Psoas muscle (tissue), 8 donors: ENCODE data around the gene ELOVL7. TPM values are rescaled to one million over a fixed set of nuclear protein-coding genes. Genes with fewer than 3 reads are reported as not detected.
"Not testable (repeated sequence)": the region's sequence is repeated elsewhere in the genome, so short reads cannot be mapped to it uniquely, and the experiment has no call there.

Source experiments
- ATAC-seq, 4 donors: fragments of 200-7000 bp; cut with Tn5 transposase; one replicate each; pipeline ENCODE4 v1.9.1; 2020; ENCODE audit warnings: moderate library complexity in 3 of 4, mild to moderate bottlenecking in 2 of 4
- DNase-seq, 2 donors: peaks; one replicate each; pipeline ENCODE4 v3.0.0-alpha.2; 2020
- H3K27ac ChIP-seq: fragments of 200-600 bp; one replicate; pipeline ENCODE4 v1.8.0; 2022
- H3K27me3 ChIP-seq, 3 donors: fragments of 200-600 bp in 1 of 3; one replicate each; pipeline versions ENCODE4 v1.6.1 to v1.8.0; 2013 to 2022; ENCODE audit warnings: low read length in 2 of 3, mild to moderate bottlenecking in 2 of 3, moderate library complexity in 1 of 3; ENCODE audit not compliant: insufficient read depth in 3 of 3
- H3K36me3 ChIP-seq, 2 donors: fragments of 200-600 bp in 1 of 2; one replicate each; pipeline versions ENCODE4 v1.6.1 to v1.8.0; 2013 to 2022; ENCODE audit warnings: low read depth in 1 of 2, mild to moderate bottlenecking in 1 of 2, moderate library complexity in 1 of 2; ENCODE audit not compliant: insufficient read depth in 1 of 2
- H3K4me1 ChIP-seq: fragments of 200-600 bp; one replicate; pipeline ENCODE4 v1.8.0; 2022
- H3K4me3 ChIP-seq: fragments of 200-600 bp; one replicate; pipeline ENCODE4 v1.8.0; 2022; ENCODE audit warnings: mild to moderate bottlenecking
- H3K9me3 ChIP-seq: fragments of 200-600 bp; one replicate; pipeline ENCODE4 v1.8.0; 2022
- CTCF ChIP-seq: fragments of 200-600 bp; IDR thresholded peaks from one replicate; pipeline ENCODE4 v1.8.0; 2022; ENCODE audit warnings: antibody characterized with exemption
- whole genome bisulfite sequencing, 3 donors: extraction: QIAGEN DNeasy Blood & Tissue Kit; methylation state at CpG; one replicate each; pipeline versions ENCODE4 v1.1.6 to v1.1.7; 2013; 5-methylcytosine and 5-hydroxymethylcytosine counted together
- intact Hi-C, 2 donors: fragments of 100-400 bp; cut with DNase I; formaldehyde crosslinking; loops; one replicate each; pipeline versions ENCODE4 v1.11.0 to v1.14.2; 2022
- polyA plus RNA-seq, 3 donors: library from polyadenylated mRNA; stranded (reverse); fragments of 200-250 nt; gene quantifications; one replicate each; pipeline ENCODE4 v1.2.3, GENCODE V29; 2013
- total RNA-seq, 4 donors: library from RNA; stranded (reverse); fragmentation: NEBNext Ultra II Directional in 2 of 4; extraction: Animal tissue kit (Norgen Biotek cat#: 25700) in 2 of 4; gene quantifications; one replicate each; pipeline versions ENCODE4 v1.2.1 to v1.2.4, GENCODE V29; 2021 to 2023
- donor health status: healthy with polysubstance abuse.
- donor health status: DM: no; HTN: no; CAD: no; lungs with moderate emphysema.
- donor health status: Bipolar disorder and iron deficiency.
- donor health status: healthy.
- donor health status: DM: yes; HTN: yes; CAD: no.
- donor health status: DM: no; HTN: no; CAD: no.
- donor health status: DM: no; HTN: no; CAD: no.
- donor health status: DM: yes; HTN: yes; CAD: no.

Gene ELOVL7
- total and polyA plus RNA-seq, 7 donors, result 0.10 to 0.79 (median 0.21) TPM

- Histone ChIP-seq H3K36me3 (no peaks in the 10 kb centered on the region), H3K4me1 (no peaks in the 10 kb centered on the region), H3K27ac (no peak overlapping the region), H3K9me3 (peaks cover 13% of the 10 kb centered on the region), H3K4me3 (no peak overlapping the region), H3K27me3 (no peaks in the 10 kb centered on the region)
- WGBS, 3 donors, result 86 to 97% (median 96%) methylated on average over 3 of the region's 3 CpGs
- intact Hi-C loops, result no loop called here
- no peak for TF ChIP-seq CTCF
- DNase-seq (no peak), ATAC-seq (no peak)
Observed at GRCh38 chr5:60870857-60871256, 26.8 kb upstream of the ELOVL7 start.

GRCh38 chr5:60860572-60860971 is 16.5 kb upstream of the ELOVL7 start:
- intact Hi-C loops, H3K9me3 ChIP-seq, H3K4me1 ChIP-seq, H3K27me3 ChIP-seq, DNase-seq, H3K4me3 ChIP-seq, H3K36me3 ChIP-seq, H3K27ac ChIP-seq, ATAC-seq: not testable (repeated sequence)
- 92 to 94% (median 93%) methylated on average over 15 to 16 of the region's 16 CpGs for WGBS, 3 donors

GRCh38 chr5:60856066-60856465 is 12.0 kb upstream of the ELOVL7 start:
- intact Hi-C loops, result no loop called here
- no peaks in the 10 kb centered on the region for H3K4me1 ChIP-seq
- DNase-seq (no peak), ATAC-seq (no peak)
- no peak for TF ChIP-seq CTCF
- H3K36me3 ChIP-seq, result no peaks in the 10 kb centered on the region
- no peak overlapping the region for H3K27ac ChIP-seq
- H3K4me3 ChIP-seq, result no peak overlapping the region
- H3K27me3 ChIP-seq, result peaks cover 0 to 3% (median 0%) of the 10 kb centered on the region in 3 donors
- H3K9me3 ChIP-seq, result peaks cover 3% of the 10 kb centered on the region
- WGBS, 3 donors, result 94 to 97% (median 96%) methylated on average over 1 of the region's 1 CpG

DNA sequence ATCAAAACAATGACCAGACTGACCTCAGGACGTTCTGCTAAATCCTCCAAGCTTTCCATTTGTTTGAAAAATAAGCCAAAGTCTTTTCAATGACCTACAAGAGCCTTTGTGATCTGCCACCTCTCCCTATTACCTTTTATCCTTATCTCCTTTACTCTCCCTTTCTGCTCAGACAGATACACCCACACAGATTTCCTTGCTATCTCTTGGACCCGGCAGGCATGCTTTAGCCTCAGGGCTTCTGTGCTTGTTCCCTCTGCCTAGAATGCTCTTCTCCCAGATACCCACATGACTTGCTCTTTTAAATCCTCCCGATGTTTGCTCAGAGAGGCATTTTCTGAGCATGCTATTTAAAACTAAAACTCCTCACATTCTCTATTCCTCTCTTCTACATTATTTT is 8.9 kb upstream of the ELOVL7 start:
- H3K4me3 ChIP-seq, result no peak overlapping the region
- TF ChIP-seq CTCF, result no peak
- 33 to 45% (median 42%) methylated on average over 3 of the region's 3 CpGs for WGBS, 3 donors
- H3K4me1 ChIP-seq, result no peaks in the 10 kb centered on the region
- H3K36me3 ChIP-seq, result no peaks in the 10 kb centered on the region
- H3K9me3 ChIP-seq, result peaks cover under 1% of the 10 kb centered on the region
- no peak overlapping the region for H3K27ac ChIP-seq
- no peak for ATAC-seq
- no peak for DNase-seq
- intact Hi-C loops, result no loop called here
- H3K27me3 ChIP-seq, result peaks cover 0 to 3% (median 0%) of the 10 kb centered on the region in 3 donors

GRCh38 chr5:60852317-60852716 is 8.2 kb upstream of the ELOVL7 start:
- 59 to 64% (median 62%) methylated on average over 2 of the region's 2 CpGs for WGBS, 3 donors
- no peak for DNase-seq
- Histone ChIP-seq H3K36me3 (no peaks in the 10 kb centered on the region), H3K4me3 (no peak overlapping the region), H3K27me3 (peaks cover 0 to 3% (median 0%) of the 10 kb centered on the region in 3 donors), H3K27ac (no peak overlapping the region), H3K4me1 (no peaks in the 10 kb centered on the region), H3K9me3 (no peaks in the 10 kb centered on the region)
- intact Hi-C loops, result no loop called here
- no peak for ATAC-seq
- no peak for TF ChIP-seq CTCF
